ENCODE results near the gene IPMK.
A peak's percentile ranks its signal among the peaks of the same experiment; 100 is the strongest.

Gene IPMK

GRCh38 chr10:58268454-58268945 is 806 bp upstream of the IPMK start:
- DNase-seq (ENCODE audit: low read depth): no peak
- peak overlapping the region; percentile 70 for H3K4me3 ChIP-seq (ENCODE audit: low read depth, low read length)
- TF ChIP-seq, protein P1, sequence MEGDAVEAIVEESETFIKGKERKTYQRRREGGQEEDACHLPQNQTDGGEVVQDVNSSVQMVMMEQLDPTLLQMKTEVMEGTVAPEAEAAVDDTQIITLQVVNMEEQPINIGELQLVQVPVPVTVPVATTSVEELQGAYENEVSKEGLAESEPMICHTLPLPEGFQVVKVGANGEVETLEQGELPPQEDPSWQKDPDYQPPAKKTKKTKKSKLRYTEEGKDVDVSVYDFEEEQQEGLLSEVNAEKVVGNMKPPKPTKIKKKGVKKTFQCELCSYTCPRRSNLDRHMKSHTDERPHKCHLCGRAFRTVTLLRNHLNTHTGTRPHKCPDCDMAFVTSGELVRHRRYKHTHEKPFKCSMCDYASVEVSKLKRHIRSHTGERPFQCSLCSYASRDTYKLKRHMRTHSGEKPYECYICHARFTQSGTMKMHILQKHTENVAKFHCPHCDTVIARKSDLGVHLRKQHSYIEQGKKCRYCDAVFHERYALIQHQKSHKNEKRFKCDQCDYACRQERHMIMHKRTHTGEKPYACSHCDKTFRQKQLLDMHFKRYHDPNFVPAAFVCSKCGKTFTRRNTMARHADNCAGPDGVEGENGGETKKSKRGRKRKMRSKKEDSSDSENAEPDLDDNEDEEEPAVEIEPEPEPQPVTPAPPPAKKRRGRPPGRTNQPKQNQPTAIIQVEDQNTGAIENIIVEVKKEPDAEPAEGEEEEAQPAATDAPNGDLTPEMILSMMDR (IDR thresholded peaks at IDR 0.05; ENCODE audit: control insufficient read depth, extremely low read depth, insufficient read depth): no peak

DNA sequence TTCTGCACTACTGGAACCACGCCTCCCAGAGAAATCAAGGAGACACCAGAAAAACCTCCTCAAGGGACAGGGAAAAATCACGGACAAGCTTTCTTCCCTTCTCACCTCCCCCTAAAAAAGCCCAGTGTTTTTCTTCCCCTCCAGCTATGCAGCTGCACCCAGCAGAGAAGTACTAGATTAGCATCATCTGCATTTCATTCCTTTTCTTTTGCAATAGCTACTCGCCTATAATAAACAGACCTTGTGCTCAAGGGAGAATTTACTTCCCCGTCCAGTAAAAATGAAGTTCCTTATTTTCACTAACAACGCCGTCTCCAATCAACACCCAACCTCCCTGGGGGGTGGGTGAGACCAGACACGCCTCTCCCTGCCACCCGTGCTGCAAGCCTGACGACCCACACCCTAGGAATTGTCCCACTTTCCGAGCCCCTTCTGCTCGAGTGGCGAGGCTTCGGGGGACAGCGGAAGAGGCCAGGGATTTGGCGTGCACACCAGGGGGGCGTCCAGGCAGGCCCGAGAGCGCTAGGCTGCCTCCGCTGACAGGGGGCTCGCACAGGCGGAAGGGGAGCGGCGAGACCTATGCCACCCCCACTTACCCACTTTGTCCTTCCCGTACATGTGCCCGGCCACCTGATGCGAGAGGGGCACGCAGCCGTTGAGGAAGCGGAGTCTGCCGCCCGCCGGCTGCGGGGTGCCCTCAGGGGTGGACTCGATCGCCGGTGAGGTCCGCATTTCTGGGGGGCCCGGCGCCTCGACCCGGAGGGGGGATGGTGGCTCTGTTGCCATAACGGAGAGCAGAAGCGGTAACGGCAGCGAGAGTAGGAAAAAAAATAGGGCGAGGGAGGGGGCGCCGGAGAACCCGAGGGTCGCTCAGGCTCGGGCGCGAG is 625 bp downstream of the IPMK start:
- no peak for DNase-seq (ENCODE audit: low read depth)
- H3K4me3 ChIP-seq (ENCODE audit: low read depth, low read length): peak overlapping the region; percentile 70
- TF ChIP-seq, protein P1 (IDR thresholded peaks at IDR 0.05; ENCODE audit: control insufficient read depth, extremely low read depth, insufficient read depth): no peak

- DNase-seq (ENCODE audit: low read depth): no peak
- H3K4me3 ChIP-seq (ENCODE audit: low read depth, low read length): peak overlapping the region; percentile 70
- TF ChIP-seq, protein P1 (IDR thresholded peaks at IDR 0.05; ENCODE audit: control insufficient read depth, extremely low read depth, insufficient read depth): no peak
Measured at GRCh38 chr10:58266003-58266825, 1.5 kb downstream of the IPMK start.

DNA sequence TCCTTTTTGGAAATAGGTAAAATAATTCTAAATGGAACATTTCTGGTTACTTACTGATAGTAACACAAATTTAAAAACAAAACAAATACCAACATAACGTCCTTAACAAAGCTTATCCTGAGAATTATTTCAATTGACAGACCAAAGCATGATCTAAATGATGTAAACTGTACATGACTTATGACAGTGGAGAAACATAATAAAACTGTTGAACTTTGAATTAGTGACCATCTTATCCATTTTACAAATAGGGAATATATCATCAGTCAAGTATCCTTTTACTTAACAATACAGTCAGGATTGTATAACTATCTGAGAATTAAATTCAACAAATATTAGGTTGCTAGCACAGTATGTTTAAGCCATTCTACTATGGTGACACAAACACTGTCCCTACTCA is 2.4 kb downstream of the IPMK start:
- no peak for DNase-seq (ENCODE audit: low read depth)
- no peak overlapping the region for H3K4me3 ChIP-seq (ENCODE audit: low read depth, low read length)
- TF ChIP-seq, protein P1 (IDR thresholded peaks at IDR 0.05; ENCODE audit: control insufficient read depth, extremely low read depth, insufficient read depth): no peak

DNA sequence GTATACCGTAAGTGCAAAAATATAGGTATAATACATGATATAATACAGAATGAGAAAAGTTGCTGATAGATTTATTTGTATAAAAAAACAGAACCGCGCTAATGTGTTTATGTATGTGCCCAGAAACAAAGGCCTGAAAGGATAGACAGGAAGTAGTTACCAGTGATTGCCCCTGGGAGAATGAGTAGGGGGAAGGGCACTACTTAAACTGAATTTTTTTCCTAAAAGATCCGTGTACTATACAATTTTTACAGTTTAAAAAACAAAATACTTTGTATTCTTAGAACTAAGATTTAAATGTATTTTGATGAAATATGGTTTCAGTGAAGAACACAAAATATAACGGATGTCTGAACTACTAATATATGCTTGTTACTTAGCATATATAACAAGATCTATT is 2.9 kb downstream of the IPMK start:
- TF ChIP-seq, protein P1 (IDR thresholded peaks at IDR 0.05; ENCODE audit: control insufficient read depth, extremely low read depth, insufficient read depth): no peak
- no peak for DNase-seq (ENCODE audit: low read depth)
- H3K4me3 ChIP-seq (ENCODE audit: low read depth, low read length): no peak overlapping the region

- DNase-seq (ENCODE audit: low read depth): no peak
- H3K4me3 ChIP-seq (ENCODE audit: low read depth, low read length): no peak overlapping the region
- TF ChIP-seq, protein P1 (IDR thresholded peaks at IDR 0.05; ENCODE audit: control insufficient read depth, extremely low read depth, insufficient read depth): no peak
Measured at GRCh38 chr10:58262766-58263165, 4.9 kb downstream of the IPMK start.

Data from LNCaP clone FGC (cell line).